Tongue (tissue), 2 donors: ENCODE measurements around the gene PCSK5. TPM values are rescaled to one million over a fixed set of nuclear protein-coding genes. Genes with fewer than 3 reads are reported as not detected.

Experiments
- DNase-seq: peaks from one replicate; pipeline ENCODE4 v3.0.0-alpha.2; 2015
- total RNA-seq: library from RNA; depleted of rRNA; stranded (reverse); fragments of >200 nt; gene quantifications from one replicate; pipeline ENCODE4 v1.2.3, GENCODE V29; 2014

Gene PCSK5
- total RNA-seq, 1 donor from 2014 or later = 35.1 TPM

GRCh38 chr9:76082057-76082456 lies 191.6 kb downstream of the PCSK5 start:
- DNase-seq = peak; percentile 38

GRCh38 chr9:76085596-76085995 lies 195.1 kb downstream of the PCSK5 start:
- no peak for DNase-seq

- no peak for DNase-seq
Measured at GRCh38 chr9:76086539-76086938, 196.1 kb downstream of the PCSK5 start.

DNA sequence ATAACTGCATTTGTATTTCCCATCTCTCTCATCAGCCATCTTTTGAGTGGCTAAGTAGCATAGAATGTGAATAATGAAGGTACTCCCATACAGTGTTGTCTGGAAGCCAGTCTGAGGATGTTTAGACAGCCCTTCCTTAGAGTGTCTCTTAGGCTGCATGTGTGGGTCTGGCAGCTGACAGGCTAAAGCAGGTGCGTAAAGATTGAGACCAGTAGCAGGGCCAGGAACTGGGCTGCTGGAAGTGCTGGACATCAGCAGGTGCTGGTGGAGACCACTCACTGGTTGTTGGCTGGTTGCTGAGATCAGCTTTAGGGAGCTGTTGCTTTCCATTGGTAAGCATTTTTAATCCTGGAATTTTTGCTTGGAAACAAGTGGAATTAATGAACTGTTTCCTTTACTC lies 197.5 kb downstream of the PCSK5 start:
- DNase-seq = peak; percentile 85

GRCh38 chr9:76090330-76090729 lies 199.9 kb downstream of the PCSK5 start:
- peak; percentile 26 for DNase-seq

DNA sequence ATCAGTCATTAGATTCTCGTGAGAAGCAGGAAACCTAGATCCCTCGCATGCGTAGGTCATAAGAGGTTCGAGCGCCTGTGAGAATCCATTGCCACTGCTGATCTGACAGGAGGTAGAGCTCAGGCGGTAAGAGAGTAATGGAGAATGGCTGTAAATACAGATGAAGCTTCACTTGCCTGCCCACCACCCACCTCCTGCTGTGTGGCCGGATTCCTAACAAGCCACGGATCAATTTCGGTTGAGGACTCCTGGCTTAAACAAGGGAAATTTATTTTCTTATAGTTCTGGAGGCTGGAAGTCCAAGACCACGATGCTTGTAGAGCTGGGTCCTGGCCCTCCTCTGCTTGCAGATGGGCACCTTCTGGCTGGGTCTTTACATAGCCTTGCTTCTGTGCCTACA lies 200.4 kb downstream of the PCSK5 start:
- DNase-seq = no peak

DNA sequence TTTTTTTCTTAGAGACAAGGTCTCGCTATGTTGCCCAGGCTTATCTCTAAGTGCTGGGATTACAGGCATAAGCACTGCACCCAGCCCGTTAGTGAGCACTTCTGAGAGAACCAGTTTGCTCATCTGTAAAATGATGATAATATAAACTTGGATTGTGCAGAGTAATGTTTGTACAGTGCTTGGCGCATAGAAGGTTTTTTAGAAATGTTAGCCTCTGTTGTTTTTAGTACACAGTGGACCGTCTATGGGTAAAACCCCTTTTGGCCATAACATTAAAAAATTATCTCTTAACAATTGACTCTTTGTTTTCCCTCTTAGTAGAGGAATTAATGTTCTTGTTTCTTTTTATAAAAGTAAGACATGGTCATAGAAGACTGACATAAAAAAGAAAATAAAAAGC lies 202.1 kb downstream of the PCSK5 start:
- DNase-seq = no peak

- no peak for DNase-seq
Measured at GRCh38 chr9:76095585-76095984, 205.1 kb downstream of the PCSK5 start.

- DNase-seq = no peak
Measured at GRCh38 chr9:76099516-76099915, 209.0 kb downstream of the PCSK5 start.

GRCh38 chr9:76101075-76101474 lies 210.6 kb downstream of the PCSK5 start:
- DNase-seq = no peak

DNA sequence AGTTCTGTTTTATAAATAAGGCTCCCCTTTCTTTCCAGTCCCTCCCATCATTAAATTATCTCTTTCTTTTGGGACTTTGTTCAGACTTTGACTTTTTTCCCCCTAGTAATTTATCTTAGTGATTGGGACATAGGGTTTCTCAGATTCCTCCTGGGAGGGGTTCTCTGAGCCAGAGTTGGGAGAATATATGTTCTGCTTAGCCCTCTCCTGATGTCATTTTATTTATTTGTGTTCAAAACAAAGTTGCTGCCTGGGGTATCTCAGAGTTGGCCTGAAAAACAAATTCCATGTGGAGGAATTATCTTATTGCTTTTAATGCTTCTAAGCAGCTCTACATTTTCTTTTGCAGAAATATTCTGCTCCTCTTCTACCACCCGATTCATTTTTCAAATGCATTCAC lies 211.0 kb downstream of the PCSK5 start:
- no peak for DNase-seq

- DNase-seq = no peak
Measured at GRCh38 chr9:76101947-76102346, 211.5 kb downstream of the PCSK5 start.

GRCh38 chr9:76103531-76104315 lies 213.2 kb downstream of the PCSK5 start:
- DNase-seq = no peak

DNA sequence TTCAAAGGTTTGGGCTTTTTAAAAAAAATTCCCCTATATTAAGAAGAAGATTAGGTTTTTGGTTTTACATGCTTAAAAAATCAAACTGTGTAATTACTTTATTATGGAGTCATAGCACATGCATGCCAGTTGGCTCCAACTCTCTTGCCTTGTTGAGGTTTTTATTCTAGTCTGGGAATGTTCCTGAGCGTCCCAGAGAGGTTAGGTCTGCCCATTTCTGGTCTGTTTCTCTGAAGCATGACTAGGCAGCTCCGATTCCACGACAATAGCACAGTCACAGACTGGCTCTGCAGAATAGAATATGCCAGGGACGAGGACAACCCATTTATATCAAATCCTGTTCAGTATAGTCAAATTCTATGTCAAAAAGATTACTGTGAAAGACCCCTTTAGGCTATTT lies 217.0 kb downstream of the PCSK5 start:
- DNase-seq = peak; percentile 74

DNA sequence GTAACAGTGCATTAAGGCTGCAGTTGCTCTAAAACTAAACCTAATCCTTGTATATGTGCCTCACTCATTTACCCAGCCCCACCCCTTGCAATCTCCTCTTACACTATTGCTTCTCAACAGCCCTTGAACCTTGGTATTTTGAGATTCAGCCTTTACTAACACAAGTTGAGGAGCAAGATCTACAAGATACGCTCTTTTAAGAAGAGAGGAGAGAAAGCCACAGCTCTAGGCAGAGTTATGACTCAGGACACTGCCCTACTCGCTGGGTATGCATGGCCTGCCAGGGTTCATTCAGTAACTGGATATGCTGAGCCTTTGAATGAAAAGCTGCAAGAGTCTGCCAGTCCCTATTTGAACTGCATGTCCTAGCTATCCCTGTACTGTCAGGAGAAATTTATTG lies 219.5 kb downstream of the PCSK5 start:
- DNase-seq = peak; percentile 52

DNA sequence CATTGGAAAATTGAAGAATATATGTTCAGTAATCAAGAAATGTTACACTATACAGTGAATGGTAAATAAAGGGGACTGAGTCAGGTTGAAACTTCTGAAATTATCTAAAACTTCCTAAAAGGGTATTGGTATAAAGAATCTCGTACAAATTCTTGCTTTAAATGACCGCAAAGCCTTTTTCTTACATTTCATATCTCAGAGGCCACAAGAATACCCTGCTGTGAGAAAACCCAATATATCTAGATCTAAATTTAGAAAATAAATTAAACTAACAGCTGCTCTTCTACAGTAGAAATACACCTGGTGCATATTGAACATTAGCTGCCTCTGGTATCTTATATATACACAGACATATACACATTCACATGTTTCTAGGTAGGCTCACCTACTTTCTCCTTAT lies 221.7 kb downstream of the PCSK5 start:
- DNase-seq = no peak

DNA sequence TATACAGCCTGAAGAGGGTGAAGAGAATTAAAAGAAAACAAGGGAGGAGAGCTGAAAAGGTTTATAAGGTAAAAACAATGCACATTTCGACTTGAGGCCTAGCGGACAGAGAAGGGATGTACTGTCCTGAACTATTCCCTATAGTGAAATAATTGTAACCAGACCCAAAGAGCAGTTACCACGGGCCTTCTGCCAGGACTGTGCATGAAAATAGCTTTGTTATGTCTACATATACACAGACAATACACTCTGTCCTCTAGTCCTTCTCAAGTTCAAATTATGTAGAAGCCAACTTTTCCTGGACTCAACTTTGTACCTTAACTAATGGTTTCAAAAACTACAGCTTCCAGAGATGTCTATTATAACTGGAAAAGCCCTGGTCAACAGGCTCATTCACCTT lies 223.7 kb downstream of the PCSK5 start:
- peak; percentile 86 for DNase-seq

GRCh38 chr9:76115396-76115795 lies 224.9 kb downstream of the PCSK5 start:
- DNase-seq = no peak

- DNase-seq = no peak
Measured at GRCh38 chr9:76115982-76116646, 225.6 kb downstream of the PCSK5 start.

GRCh38 chr9:76116913-76117312 lies 226.4 kb downstream of the PCSK5 start:
- DNase-seq = no peak

DNA sequence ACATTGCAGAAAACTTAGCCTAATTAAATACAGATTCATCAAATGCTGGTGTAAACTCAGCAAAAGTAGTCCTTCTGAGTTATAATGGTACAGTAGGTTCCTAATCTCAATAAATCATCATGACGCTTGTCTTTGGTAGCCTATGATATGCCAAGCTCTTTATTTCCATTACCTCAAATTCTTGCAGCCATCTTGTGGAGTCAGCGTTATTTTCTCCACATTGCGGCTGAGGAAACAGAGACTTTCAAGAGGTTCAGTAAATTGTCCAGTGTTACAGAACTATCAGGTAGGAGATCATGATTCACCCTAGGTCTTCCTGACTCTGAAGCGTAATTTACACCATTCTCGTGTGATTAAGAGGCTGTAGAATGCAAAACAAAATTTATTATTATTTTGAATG lies 237.2 kb downstream of the PCSK5 start:
- no peak for DNase-seq

DNA sequence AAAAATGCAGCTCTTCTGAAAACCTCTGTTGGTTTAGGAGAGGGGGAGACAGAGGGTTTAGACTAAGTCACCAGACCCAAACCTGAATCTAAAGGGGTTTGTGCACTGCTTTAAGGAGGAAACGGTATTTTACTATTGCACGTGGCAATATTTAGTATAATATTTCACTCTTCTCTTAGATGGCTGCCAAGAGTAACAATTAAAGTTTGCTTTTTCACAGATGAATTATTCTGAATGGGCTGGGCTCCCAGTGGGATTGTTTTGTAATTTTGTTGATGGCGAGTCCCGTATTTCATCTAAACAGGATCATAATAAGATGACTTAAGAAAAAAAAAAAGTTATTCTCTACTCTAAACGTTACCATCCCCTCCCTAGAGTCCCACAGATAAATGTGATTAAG lies 245.4 kb downstream of the PCSK5 start:
- peak; percentile 27 for DNase-seq

DNA sequence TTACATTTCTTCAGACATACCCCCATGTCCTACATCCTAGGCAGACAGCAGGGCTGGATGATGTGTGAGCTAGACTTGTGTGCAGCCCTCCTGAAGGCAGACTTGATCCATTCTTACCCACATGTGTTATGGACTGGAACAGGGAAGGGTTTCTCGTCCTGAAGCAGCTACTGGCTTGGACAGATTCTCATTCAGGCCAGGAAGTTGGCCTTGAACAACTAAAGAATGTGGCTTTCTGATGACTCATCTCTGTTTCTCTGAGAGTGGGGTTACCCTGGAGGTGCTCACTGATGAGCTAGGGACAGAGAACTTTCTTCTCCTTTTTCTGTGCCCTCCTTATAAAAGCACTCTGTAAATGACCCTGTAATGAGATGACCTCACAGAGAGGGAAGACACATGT lies 246.5 kb downstream of the PCSK5 start:
- DNase-seq = no peak

- no peak for DNase-seq
Measured at GRCh38 chr9:76137931-76138330, 247.5 kb downstream of the PCSK5 start.
